ENCODE data around the gene TCL1A.

DNA sequence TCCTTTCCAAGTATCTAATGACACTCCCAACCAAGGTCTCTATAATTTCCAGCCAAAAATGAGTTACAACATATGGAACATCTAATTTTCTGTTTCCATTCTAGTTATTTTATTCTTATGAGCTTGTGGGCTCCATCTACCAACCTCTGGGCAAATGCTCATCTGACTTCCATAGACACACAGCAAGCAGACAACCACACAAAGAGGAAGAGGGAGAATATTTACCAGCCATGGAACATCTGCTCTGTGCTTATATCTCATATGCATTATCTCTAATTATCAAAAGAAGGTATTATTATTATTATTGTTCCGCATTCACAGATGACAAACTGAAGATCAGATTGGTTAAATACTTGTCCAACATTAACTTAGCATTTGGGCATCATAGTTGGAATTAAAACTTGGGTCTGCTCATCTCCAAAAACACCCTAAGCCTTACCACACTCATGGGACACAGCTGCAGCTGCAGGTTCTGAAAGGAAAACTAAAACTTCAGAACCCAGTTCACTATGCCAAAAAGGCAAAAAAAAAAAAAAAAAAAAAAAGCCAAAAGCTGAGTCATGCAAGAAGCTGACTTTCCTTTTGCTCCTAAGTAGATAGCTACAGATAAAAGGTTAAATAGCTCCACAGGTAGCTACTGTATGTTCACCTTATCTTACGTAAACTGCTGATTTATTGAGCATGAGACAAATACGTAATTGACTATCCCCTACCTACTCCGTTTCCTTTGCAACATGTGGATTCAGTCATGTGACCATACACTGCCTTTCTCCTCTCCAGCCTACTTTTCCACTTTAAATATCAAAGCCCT, 51.3 kb downstream of the TCL1A start:
- TF ChIP-seq POLR2AphosphoS5 (IDR thresholded peaks at IDR 0.05; ENCODE audit: insufficient read depth, low read depth, low read length): no peak
- no peak for TF ChIP-seq CTCF (IDR thresholded peaks at IDR 0.05; ENCODE audit: extremely low read depth in 1 of 2, insufficient read depth in 1 of 2, low read depth in 1 of 2, low read length in 2 of 2)

Data from endothelial cell of umbilical vein (primary cell).